HG02970 (cell line): Measurements from ENCODE around the gene TMEM220.
"Not testable (repeated sequence)": the region's sequence is repeated elsewhere in the genome, so short reads cannot be mapped to it uniquely, and the experiment has no call there.

Source experiments
- ATAC-seq: cut with Tn5 transposase; IDR thresholded peaks from one replicate; pipeline ENCODE4 v1.9.1; 2021; ENCODE audit warnings: mild to moderate bottlenecking, moderate library complexity, moderate number of reproducible peaks; ENCODE audit not compliant: unreplicated experiment, low FRiP score

TMEM220 gene

DNA sequence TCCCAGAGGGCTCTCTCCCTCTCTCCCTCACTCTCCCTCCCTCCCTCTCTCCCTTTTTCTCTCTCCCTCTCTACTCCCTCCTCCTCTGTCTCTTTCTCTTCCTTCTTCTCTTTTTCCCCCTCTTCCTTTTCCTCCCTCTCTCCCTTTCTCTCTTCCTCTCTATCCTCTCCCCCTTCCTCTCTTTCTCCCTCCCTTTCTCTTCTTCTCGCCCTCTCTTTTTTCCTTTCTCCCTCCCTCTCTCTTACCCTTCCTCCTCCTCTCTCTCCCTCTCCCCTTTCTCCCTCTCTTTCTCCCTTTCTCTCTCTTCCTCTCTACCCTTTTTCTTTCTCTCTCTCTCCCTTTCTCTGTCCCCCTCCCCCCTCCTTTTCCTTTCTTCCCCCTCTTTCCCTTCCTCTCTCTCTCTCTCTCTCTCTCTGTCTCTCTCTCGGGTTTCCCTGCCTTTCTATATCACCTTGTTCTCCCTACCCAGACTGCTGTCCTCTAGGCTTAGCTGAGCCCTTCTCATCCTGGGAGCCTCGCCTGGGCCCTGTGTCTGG lies 25.8 kb upstream of the TMEM220 start:
- no peak for ATAC-seq

DNA sequence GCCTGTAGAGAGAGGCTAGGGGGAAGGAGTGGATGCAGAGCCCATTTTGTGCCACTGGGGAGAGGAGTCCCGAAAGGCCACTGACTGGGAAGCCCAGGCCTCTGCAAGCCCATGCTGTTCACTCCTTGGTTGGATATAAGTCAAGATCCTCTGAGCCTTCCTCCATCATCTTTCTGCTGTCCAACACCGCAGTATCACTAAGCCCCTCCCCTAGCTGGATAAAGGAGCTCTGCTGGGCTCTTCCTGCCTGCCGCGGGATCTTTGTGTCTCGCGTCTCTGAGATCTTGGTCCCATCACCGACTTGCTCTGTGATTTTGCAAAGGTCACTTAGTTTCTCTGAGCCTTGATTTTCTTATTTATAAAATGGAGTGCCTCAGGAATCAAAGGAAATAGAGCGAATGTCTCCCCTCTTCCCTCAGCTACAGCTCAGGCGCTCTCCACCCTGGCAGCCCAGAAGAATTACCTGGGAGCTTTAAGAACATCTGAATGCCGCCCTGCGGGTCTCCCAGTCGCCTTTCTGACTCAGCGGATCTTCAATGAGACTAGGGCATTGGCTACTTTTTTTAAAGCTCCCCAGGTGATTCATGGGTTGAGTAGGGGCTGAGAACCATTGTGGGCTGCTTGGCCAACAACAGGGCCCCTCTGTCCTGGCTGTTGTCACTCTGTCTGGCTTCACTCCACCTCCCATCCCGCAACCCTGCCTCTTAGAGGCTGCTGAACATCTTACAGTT lies 25.2 kb upstream of the TMEM220 start:
- no peak for ATAC-seq

DNA sequence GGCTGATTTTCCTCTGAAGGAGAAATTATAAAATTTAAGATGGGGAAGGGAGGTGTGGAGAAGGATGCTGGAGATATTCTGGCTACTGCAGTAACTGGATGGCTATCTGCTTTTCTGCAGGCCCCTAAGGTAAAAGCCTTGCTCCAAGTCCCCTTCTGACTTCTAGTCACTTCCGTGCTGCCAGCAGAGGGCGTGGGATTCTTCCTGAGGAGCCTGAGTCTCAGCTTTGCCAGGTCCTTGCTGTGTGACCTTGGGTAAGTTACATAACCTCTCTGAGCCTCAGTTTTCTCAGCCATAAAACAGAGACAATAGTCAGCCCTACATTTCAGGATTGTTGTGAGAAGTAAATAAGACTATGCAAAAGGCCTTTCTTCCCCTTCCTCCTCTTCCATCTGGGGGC lies 24.3 kb upstream of the TMEM220 start:
- ATAC-seq = no peak

DNA sequence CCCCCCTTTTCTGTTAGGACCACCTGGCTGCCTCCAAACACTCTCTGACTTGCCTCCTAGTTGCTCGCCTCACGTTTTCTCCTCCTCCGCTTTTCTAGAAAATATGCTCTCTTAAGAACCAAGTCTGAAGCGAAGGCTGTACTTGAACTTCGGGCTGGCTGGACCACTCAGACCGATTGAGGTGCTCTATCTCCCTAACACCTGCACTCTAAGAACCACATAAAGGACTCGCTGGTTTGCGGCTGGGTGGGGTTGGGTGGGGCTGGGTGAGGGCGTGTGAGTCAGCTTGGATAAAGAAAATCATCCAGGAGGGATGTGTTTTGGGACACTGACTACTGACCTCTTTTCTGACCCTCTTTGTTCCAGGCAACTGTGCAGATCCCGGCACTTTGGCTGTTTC lies 22.9 kb upstream of the TMEM220 start:
- no peak for ATAC-seq

DNA sequence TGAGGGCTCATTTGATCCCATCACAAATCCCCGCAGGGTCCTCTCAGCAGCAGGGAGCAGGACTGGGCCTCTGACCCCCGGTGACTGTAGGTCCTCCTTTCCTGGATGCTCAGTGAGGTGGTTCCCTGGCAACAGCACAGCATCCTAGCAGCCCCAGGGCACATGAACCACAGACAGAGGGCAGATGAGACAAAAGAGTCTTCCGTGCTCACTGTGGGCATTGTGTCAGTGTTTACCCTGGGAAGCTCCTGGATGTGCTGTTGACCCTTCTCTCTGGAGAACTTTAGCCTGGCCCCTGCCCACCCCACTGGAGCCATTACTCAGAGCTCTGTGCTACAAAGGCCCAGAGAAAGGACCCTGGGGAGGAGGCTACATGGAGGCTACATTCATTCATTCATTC lies 21.7 kb upstream of the TMEM220 start:
- no peak for ATAC-seq

DNA sequence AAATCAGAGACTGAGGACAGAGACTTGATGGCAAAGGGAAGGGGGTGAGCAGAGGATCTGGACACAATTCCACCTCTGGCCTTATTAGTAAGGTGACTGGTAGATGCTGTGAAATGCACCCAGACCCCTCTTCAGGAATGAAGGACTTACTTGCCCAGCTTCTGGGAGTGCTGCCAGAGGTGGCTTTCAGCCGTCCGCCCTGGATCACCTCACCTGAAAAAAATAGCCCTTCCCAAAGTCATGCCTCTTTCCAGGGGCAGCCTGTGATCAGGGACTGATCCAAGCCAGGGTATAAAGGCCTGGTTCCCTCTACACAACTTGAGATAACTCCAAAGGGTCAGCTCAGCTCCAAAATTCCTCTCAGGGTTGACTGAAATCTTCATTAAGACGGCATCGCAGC lies 20.4 kb upstream of the TMEM220 start:
- no peak for ATAC-seq

DNA sequence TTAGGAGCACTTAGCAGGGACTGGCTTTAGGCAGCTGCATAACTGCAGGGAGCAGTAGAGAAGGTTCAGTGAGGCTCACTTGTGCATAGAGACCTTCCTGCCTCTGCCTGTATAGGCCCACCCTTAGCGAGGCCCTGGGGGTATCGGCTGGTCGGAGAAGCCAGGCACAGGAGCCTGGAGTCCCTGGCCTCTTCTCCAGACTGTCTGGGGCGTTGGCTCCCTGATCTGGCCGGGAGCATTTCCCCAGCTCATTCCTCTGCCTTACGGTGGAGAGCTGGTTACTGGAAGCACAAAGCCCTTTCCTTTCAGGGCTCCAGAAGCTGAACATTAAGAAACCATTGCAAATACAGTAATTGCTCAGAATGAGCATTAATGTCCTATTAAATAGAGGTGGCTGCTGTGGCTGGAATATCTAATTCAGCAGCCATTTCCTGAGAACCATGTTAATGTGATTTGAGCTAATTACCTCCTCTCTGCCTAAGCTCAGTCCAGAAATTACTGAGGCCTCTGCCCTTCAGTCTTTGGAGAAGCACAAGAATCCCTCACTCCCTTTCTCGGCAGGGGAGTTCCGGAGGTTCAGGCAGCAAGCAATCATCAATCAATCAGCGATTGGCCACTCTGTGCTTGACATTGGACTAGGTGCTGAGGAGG lies 18.8 kb upstream of the TMEM220 start:
- no peak for ATAC-seq

DNA sequence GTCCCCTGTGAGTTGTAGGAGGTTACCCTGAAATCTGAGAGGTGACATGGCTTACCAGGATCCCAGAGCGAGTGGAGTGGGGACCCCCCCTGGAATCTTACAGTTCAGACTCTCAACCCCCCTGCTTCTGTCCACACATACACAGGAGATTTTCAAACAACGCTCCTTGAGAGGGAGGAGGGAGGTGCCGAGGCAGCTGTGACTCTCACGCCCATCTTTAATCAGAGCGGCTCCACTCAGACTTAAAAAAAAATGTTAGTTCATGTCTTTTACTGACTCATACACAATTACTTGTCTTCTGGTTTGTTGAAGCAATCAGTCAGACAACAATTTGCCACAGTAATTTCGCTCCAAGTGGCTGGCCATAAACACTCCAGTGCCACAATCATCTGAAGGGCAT lies 15.4 kb upstream of the TMEM220 start:
- no peak for ATAC-seq

DNA sequence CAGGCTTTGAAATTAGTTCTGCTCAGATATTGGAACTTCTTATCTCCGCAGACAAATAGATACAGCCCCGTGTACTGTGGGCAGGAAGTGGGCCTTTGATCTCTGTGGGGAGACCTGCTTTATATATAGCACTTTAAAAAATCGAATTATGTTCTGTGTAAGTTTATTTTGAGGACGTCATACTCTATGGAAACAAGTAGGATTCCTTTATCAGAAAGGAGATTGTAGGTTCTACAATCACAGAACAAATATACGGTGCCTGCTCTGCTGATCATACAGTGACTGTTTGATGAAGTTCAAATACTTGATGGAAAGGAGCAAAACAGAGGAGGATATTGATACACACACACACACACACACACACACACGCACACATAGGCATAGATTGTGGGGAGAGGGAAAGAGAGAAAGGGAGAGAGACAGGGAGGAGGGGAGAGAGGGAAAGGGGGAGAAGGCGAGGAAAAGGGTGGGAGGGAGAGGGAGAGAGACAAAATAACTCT lies 14.7 kb upstream of the TMEM220 start:
- ATAC-seq = no peak

DNA sequence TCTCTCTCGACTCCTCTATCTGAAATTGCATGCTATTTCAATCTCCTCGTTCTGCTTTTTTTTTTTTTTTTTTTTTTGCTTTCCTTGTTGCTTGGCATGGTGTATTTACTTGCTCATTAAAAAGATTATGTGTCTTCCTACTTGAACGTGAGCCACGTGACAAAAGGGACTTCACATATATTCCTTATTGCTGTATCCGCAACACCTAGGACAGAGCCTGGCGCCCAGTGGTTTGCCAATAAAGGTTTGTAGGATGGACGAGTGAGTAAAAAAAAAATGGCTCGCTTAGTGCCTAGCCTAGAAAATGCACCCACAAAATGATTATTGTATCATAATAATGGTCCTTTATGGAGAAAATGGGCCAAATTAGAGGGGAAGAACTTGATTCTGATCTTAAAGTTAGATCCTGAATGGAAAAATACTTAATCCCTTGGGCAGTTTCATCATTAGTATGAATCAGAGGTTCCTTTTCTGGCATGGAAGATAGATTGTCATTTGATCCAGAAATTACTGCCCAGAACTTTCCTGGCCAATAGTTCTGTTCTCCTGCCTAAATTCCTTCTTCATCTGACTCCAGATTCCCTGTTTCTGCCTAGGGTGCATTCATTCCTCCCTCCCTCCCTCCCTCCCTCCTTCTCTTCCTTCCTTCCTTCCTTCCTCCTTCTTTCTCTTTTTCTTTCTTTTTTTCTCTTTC lies 13.6 kb upstream of the TMEM220 start:
- no peak for ATAC-seq

DNA sequence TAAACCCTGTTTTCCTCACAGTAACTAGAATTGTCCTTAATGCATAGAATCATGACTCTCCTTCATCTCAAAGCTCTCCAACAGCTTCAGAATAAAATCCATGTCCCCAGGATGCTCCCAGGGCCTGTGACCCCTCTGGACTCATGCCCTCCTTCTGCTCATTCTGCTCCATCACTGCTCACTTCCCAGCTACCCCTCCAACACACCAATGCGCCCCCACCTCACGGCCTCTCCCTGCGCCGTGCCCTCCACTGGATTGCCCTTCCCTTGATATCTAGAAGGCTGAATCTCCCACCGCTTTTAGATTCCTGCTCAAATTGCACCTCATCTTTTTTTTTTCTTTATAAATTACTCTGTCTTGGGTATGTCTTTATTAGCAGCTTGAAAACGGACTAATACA lies 12.6 kb upstream of the TMEM220 start:
- ATAC-seq = no peak

DNA sequence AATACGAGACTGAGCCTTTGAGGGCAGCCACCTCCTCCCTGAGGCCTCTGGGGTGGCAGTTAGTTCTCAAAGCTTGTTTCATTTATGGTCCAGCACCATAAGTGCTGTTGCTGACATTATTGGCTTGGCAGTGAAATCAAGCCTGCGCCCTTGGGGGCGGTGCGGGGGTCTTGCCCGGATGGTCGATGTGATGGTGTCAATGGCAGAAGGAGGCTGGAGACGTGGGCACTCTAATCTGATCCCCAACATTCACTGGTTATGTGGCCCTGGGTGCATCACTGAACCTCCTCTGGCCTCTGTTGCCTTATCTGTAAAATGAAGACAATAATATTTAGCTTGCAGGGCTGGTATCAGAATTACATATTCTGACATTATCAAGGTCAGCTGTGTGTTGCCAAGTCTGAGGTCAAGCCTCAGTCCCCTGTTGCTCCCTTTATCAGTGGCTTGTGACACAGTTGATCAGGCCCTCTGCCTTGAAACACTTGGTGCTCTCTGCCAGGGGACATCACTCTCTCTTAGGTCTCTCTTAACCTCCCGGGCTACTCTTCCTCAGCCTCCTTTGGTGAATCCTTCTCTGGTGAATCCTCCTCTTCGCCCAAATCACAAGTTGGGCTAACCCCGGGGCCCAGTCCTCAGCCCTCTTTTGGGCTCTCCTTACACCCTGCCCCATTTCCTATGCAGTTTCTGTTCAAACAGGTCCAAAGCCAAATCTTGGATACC lies 11.8 kb upstream of the TMEM220 start:
- ATAC-seq = no peak

DNA sequence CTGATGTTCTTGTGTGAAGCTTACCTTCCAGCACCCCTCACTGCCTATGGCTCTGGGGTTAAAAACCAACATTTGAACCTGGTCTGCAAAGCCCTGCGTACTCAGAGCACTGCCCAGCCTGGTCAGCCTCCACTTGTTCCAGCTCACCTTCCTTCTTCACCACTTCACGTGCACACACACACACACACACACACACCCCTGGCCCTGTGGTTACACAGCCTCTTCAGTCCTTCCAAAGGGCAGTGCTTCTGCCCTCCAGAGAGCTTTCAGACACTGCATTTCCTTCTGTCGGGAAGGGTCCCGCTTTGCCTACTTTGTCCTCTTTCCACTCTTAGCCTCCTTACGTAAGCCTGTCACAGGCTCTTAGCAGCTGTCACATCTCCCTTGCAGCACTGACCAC lies 9.6 kb upstream of the TMEM220 start:
- no peak for ATAC-seq

DNA sequence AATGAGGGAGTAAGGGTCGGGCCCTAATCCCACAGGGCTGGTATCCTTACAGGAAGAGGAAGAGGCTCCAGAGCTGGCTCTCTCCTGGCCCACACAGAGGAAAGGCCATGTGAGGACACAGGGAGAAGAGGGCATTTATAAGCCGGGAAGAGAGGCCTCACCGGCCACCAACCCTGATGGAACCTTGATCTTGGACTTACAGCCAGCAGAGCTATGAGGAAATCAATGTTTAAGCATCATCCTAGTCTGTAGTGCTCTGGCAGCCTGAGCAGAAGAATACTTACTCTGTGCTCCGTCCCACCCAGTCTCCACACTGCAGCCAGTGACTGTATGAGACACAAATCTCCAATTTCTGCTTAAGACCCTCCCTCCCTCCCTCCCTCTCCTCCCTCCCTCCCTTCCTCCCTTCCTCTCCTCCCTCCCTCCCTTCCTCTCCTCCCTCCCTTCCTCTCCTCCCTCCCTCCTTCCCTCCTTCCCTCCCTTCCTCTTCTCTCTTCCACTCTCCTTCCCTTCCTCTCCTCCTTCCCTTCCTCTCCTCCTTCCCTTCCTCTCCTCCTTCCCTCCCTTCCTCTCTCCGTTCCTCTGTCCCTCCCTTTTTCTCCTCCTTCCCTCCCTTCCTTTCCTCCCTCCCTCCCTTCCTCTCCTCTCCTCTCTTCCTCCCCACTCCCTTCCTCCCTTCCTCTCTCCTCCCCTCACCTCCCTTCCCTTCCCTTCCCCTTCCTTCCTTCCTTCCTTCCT lies 8.9 kb upstream of the TMEM220 start:
- no peak for ATAC-seq

DNA sequence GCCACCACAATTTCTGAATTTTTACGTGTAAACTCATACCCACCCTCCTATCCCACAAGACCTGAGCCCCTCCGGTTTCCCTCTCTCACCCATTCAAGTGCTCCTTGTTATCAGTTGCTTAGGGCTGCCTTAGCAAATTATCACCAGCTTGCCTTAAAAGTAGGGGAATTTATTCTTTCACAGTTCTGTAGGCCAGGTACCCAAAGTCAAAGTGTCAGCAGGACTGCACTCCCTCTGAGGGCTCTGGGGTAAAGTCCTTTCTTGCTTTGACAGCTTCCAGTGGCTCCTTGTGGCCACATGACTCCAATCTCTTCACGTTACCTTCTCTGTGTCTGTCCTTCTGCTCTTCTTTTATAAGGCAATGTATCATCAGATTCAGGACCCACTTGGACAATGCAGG lies 7.9 kb upstream of the TMEM220 start:
- ATAC-seq = no peak

DNA sequence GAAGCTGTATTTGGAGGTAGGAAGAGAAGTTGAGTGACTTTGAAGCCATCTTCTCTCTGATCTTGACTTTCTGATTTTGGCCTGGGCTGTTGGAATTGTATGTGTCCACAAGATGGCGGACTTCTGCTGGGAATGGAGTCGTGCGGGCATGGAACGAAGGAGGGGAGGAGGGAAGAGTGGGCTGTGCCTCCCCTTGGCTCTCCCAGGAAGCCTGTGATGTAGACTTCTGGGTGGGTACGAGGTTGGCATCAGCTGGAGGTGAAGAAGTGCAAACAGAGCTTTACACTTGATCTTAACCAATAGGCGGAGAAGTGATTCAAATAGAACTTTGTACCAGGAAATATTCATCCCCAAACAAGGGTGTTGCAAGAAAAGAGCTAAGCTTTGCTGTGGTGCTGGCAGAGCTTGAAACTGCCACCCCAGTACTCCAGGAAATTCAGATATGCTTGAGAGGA lies 7.4 kb upstream of the TMEM220 start:
- ATAC-seq = no peak

DNA sequence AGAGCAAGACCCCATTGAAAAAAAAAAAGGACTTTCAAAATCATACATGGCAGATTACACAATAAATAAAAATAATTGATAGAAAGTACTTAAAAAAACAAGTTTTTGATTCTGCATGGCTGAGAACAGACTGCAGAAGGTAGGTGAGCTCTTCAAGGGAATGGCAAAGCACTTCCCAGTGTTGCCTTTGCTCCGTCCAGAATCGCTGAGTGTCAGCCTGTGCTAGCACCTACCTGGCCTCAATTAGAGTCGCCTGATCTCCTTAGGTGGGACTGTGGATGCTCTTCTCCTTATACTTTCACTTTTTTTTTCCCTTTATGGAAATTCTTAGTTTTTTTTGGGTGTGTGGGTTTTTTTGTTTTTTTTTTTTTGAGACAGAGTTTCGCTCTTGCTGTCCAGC lies 6.0 kb upstream of the TMEM220 start:
- no peak for ATAC-seq

DNA sequence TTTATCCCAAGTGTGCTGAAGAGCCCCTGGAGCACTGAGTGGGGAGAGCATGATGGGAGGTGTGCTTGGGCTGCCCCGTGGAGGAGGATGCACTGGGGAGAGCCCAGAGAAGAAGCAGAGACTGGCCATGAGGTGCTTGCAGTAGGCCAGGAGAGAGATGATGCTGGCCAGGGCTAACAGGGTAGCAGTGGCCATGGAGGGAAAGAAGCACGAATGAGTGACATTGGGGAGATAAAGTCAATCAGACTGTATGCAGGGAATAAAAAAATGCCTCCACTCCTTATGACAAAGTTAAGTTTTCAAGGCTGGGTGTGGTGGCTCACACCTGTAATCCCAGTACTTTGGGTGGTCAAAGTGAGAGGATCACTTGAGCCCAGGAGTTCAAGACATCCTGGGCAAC lies 5.4 kb upstream of the TMEM220 start:
- ATAC-seq = no peak

DNA sequence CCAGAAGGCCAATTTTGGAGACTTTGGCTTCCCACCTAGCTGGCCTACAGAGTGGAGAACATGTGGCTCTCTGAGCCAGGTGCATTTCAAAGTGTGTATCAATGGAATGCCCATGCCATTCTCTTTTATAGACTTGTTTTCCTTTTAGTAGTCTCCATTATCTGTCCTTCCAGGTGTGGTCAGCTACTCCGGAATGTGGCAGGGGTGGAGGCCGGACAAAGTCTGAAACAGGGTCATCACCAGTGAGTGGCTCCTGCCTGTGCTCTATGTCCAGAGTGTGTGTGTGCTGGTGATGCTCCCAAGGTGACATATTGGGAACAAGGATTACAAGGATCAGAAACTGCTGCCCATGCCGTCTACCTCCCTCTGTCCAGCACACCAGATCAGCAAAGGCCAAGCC lies 3.8 kb upstream of the TMEM220 start:
- ATAC-seq = no peak

DNA sequence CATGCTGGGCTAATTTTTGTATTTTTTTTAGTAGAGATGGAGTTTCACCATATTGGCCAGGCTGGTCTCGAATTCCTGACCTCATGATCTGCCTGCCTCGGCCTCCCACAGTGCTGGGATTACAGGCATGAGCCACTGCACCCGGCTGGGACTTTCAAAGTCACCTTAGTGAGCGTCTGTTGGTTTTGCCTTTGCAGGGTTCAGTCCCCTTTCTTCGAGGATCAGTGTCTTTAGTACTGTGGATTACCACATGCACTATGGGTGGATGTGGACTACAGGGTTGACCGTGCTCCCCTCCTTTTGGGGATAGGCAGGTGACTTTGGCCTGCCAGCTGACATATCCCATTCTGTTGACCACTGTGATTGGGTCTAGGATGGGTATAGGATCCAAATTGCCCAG lies 2.3 kb upstream of the TMEM220 start:
- ATAC-seq = not testable (repeated sequence)
